Transverse colon (tissue), 4 donors: ENCODE measurements around the gene SENP8. TPM values are rescaled to one million over a fixed set of nuclear protein-coding genes. Genes with fewer than 3 reads are reported as not detected.
A peak's percentile ranks its signal among the peaks of the same experiment; 100 is the strongest.
"Not testable (repeated sequence)": the region's sequence is repeated elsewhere in the genome, so short reads cannot be mapped to it uniquely, and the experiment has no call there.

ENCODE experiments used
- DNase-seq: peaks from one replicate; pipeline ENCODE4 v3.0.0-alpha.2; 2019
- H3K27ac ChIP-seq, 4 donors: fragments of 200-600 bp; sonication (generic); 2 replicates each; pipeline ENCODE4 v1.5.1; 2016 to 2018; ENCODE audit warnings: inconsistent platforms in 4 of 4
- H3K27me3 ChIP-seq: fragments of 200-600 bp; sonication (generic); 2 replicates; pipeline ENCODE4 v1.5.1; 2017; ENCODE audit warnings: inconsistent platforms
- H3K36me3 ChIP-seq, 4 donors: fragments of 200-600 bp; sonication (generic); 2 replicates each; pipeline ENCODE4 v1.5.1; 2017 to 2019; ENCODE audit warnings: inconsistent platforms in 4 of 4
- H3K4me1 ChIP-seq, 4 donors: fragments of 200-600 bp; sonication (generic); 2 replicates each; pipeline ENCODE4 v1.5.1; 2017 to 2020; ENCODE audit warnings: inconsistent platforms in 4 of 4
- H3K4me3 ChIP-seq, 4 donors: fragments of 200-600 bp; sonication (generic); 1 replicate in 1 of 4; 2 replicates in 3 of 4; pipeline versions ENCODE4 v1.5.1 to v1.6.1; 2017 to 2019; ENCODE audit warnings: inconsistent platforms in 4 of 4
- H3K9me3 ChIP-seq, 2 donors: fragments of 200-600 bp; sonication (generic); 2 replicates each; pipeline ENCODE4 v1.5.1; 2017 to 2019; ENCODE audit warnings: inconsistent platforms in 2 of 2
- CTCF ChIP-seq, 5 experiments: fragments of 200-600 bp in 3 of 5; fragments of 450-650 bp in 2 of 5; sonication (generic) in 3 of 5; IDR thresholded peaks; 1 replicate in 2 of 5; 2 replicates in 3 of 5; pipeline ENCODE4 v1.5.1; 2016 to 2017; ENCODE audit warnings: antibody characterized with exemption in 5 of 5, inconsistent platforms in 3 of 5, mild to moderate bottlenecking in 2 of 5, moderate library complexity in 1 of 5
- EP300 ChIP-seq: sonication (generic); formaldehyde crosslinking; IDR thresholded peaks from one replicate; pipeline ENCODE4 v1.6.1; 2017; ENCODE audit warnings: antibody characterized with exemption, low read depth
- POLR2A ChIP-seq: fragments of 450-650 bp; IDR thresholded peaks from one replicate; pipeline ENCODE4 v1.6.1; 2016; ENCODE audit warnings: antibody characterized with exemption, mild to moderate bottlenecking, moderate library complexity
- POLR2AphosphoS5 ChIP-seq, 3 donors: sonication (generic); formaldehyde crosslinking; IDR thresholded peaks; one replicate each; pipeline ENCODE4 v1.6.1; 2016; ENCODE audit warnings: antibody characterized with exemption in 3 of 3
- WGBS, 2 donors: methylation state at CpG; one replicate each; pipeline ENCODE4 v1.1.5; 2018; ENCODE audit warnings: low coverage in 1 of 2; 5-methylcytosine and 5-hydroxymethylcytosine counted together
- in situ Hi-C, 4 donors: fragments of 200-750 bp; cut with MboI; loops; one replicate each; pipeline versions ENCODE4 v1.15.0 to v1.15.1; 2017; ENCODE audit warnings: low sequenced_read_pairs in 3 of 4, low pct_ligation_motif_present in 1 of 4, low pct_unique_long_range_greater_than_20kb in 1 of 4
- intact Hi-C: fragments of 100-400 bp; cut with DNase I; formaldehyde crosslinking; loops from one replicate; pipeline ENCODE4 v1.15.1; 2023; ENCODE audit warnings: low total_unique reads
- total RNA-seq, 4 donors: library from RNA; depleted of rRNA; stranded (reverse); fragments of >200 nt; gene quantifications; one replicate each; pipeline ENCODE4 v1.1.0, GENCODE V29; 2016

SENP8 gene
- total RNA-seq: 1 to 10 TPM; 2.3 to 3.8 (median 2.5) TPM

DNA sequence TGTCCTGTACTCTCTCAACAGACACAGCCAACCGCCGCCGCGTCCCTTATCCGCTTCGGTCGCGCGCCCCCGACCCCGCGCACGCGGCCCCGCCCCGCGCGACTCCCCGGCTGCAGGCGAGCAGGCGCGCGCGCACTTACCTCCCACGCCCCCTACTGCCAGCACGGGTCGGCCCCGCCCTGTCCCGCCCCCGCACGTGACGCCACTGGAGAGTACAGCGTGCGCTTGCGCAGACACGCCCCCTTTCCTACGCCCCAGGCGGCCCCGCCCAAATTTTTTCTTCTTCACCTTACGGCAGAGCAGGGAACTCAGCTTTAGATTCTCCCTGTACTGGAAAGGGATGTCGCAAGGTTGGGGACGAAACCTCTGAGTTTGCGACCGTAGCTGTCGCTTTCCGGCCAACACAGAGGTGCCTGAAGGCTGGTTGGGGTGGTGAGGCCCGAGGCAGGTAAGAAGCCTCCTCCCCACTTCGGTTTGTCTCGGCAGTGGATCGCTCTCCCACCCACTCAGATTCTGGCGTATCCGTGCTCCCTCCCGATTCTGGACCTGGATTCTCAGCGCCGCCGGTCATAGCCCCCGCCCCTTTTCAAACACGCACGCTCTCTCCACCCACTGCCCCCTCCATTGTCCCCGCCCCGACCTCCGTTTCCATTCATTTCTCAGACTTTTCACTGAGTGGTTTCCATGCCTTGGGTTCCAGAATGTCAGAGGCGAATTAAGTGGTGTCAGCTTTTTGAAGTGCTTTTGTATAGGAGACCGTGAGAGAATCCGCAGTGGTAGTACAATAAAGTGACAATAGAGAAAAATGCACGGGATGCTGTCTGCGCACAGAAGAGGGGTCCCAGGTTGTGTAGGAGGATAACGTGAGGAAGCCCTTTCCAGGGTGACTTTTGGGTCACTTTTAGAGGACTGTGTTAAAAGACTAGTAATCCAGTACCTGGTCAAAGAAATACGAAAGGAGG, at the start of gene SENP8, which contains the start of gene MYO9A:
TSS of gene SENP8 (plus strand) at position 387 of the 962 bp plus-strand sequence. CDS start 21,221 bp downstream, outside the sequence.
TSS of gene MYO9A (minus strand) at position 134 of the 962 bp plus-strand sequence. CDS start 71,587 bp downstream, outside the sequence.
- H3K27ac ChIP-seq: peak within 1 kb of the TSS; percentile 89 to 95 (median 94)
- no peaks in the 10 kb centered on the region for H3K36me3 ChIP-seq
- WGBS, 2 donors: 1% methylated on average over 14 to 43 of the region's 69 CpGs
- DNase-seq: peak; percentile 99
- H3K9me3 ChIP-seq: no peaks in the 10 kb centered on the region
- TF ChIP-seq CTCF (IDR thresholded peaks at IDR 0.05): peak in 2 of 5 experiments; percentile 15 to 18
- no peak for TF ChIP-seq EP300
- TF ChIP-seq POLR2A: no peak
- TF ChIP-seq POLR2AphosphoS5 (IDR thresholded peaks at IDR 0.05): peak; percentile 14 to 74 (median 60)
- peak within 1 kb of the TSS; percentile 69 to 82 (median 78) for H3K4me3 ChIP-seq
- H3K27me3 ChIP-seq: no peaks in the 10 kb centered on the region
- intact Hi-C loops (no loop called here), in situ Hi-C loops (no loop called here)
- H3K4me1 ChIP-seq: peaks cover 7 to 32% (median 17%) of the 10 kb centered on the region in 4 donors

GRCh38 chr15:72068856-72069255, 49.3 kb upstream of the SENP8 start:
- H3K4me3 ChIP-seq: no peak overlapping the region
- H3K36me3 ChIP-seq: no peaks in the 10 kb centered on the region
- no peak for TF ChIP-seq CTCF (IDR thresholded peaks at IDR 0.05)
- TF ChIP-seq EP300: no peak
- TF ChIP-seq POLR2AphosphoS5 (IDR thresholded peaks at IDR 0.05): no peak
- no peak for TF ChIP-seq POLR2A
- no peak overlapping the region for H3K27ac ChIP-seq
- intact Hi-C loops: no loop called here
- in situ Hi-C loops: no loop called here
- H3K27me3 ChIP-seq: no peaks in the 10 kb centered on the region
- H3K4me1 ChIP-seq: peaks cover 0 to 19% (median 0%) of the 10 kb centered on the region in 4 donors
- H3K9me3 ChIP-seq: no peaks in the 10 kb centered on the region
- DNase-seq: no peak

GRCh38 chr15:72070817-72071447, 47.3 kb upstream of the SENP8 start:
- DNase-seq: no peak
- Histone ChIP-seq H3K4me1 (peaks cover 0 to 29% (median 7%) of the 10 kb centered on the region in 4 donors), H3K4me3 (no peak overlapping the region), H3K27ac (no peak overlapping the region), H3K9me3 (no peaks in the 10 kb centered on the region), H3K27me3 (no peaks in the 10 kb centered on the region), H3K36me3 (no peaks in the 10 kb centered on the region)
- intact Hi-C loops (no loop called here), in situ Hi-C loops (no loop called here)
- TF ChIP-seq EP300: no peak
- no peak for TF ChIP-seq CTCF (IDR thresholded peaks at IDR 0.05)
- no peak for TF ChIP-seq POLR2AphosphoS5 (IDR thresholded peaks at IDR 0.05)
- no peak for TF ChIP-seq POLR2A
- 45 to 63% methylated on average over 1 of the region's 1 CpG for WGBS, 2 donors

DNA sequence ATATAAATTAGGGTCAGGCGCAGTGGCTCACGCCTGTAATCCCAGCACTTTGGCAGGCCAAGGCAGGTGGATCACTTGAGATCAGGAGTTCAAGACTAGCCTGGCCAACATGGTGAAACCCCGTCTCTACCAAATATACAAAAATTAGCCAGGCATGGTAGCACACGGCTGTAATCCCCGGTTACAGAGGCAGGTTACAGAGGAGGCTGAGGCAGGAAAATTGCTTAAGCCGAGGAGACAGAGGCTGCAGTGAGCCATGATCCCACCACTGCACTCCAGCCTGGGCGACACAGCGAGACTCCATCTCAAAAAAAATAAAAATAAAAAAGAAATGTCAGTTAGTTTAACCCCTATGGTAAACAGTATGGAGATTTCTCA, 46.8 kb upstream of the SENP8 start:
- DNase-seq, H3K36me3 ChIP-seq, H3K27ac ChIP-seq, H3K27me3 ChIP-seq, in situ Hi-C loops, H3K9me3 ChIP-seq, intact Hi-C loops, H3K4me3 ChIP-seq: not testable (repeated sequence)
- H3K4me1 ChIP-seq: peaks cover 0 to 29% (median 10%) of the 10 kb centered on the region in 4 donors
- WGBS, 2 donors: 79 to 82% methylated on average over 5 to 8 of the region's 8 CpGs
